ENCODE measurements around the gene PDE4D. TPM values are rescaled to one million over a fixed set of nuclear protein-coding genes. Genes with fewer than 3 reads are reported as not detected.
A peak's percentile ranks its signal among the peaks of the same experiment; 100 is the strongest.

The PDE4D gene
- polyA plus RNA-seq, 3 donors = 17.7 to 21.3 (median 19.7) TPM

DNA sequence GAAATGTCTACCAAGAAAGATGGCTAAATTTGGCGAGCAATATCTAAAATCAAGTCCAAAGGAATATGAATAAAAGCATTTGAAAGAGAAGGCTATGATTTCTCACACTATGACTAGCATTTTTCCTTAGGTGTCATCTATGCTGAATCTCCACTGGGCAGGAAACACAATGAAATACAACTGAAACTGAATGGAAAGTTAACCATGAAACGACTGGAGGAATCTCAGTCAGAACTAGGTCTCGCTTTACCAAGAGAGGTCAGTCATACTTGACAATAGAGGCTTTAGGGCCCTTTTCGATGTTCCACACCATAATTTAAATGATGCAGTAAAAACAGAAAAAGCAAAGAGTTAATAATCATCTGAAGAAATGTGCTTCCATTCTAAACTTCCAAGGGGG, 339.0 kb downstream of the PDE4D start:
- no peak for DNase-seq

- no peak for DNase-seq
Measured at GRCh38 chr5:59553992-59554391, 339.5 kb downstream of the PDE4D start.

DNA sequence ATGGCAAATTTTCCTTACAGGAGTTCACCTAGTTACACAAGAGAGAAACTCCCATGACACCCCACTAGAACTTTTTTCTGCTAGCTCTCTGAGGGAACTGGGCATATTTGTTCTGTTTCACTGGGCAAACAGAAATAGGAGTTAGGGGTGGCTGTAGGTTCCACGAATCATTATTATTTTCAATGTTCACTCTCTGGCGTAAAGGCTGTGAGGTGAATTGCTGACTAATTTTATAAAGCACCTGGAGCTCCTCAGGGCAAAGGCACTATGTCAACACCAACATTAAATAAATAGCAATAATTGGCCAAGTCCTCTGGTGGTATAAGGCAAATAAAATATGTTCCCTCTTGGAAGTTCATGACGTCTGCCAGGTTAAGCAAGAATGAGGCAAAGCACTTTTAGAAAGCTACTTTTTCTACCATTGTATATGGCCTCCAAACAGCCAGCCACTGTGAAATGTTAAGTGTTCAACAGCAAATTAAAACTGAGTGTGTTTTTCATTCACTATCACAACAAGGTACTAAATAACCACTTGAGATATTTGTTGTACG, 344.6 kb downstream of the PDE4D start:
- no peak for DNase-seq

DNA sequence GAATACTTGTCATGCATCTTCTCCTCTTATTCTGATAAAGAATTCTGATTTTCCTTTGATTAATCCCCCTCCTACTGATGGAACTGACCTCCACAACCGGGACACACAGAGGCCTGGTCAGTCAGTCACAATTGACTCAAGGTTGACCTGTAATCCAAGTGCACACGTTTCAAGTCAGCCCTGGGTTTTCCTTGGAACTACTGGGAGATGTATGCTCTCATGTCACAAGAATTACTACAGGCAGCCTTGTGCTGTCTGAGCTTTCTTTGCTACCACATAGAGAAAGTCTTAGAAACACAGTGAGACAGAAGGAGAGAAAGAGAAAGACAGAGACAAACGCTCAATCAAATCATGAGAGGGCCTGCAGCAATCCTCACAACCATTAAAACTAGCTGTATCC, 345.8 kb downstream of the PDE4D start:
- DNase-seq = no peak

DNA sequence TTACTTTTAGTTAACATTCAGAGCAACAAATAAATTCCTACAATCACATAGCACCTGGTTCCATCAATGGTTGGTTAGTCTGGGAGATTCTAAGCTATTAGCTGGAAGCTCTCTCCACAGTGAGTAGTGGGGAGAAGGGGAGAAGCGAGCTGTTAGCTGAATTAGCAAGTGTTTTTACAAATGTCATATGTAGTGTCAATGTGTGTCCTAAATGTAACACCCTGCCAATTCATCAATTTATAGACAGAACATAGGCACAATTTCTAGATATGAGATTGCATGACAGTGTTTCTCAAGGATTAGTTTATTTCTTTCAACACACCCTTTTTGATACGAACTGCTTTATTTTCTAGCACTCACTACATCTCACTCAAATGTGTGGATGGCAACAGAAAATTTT, 349.0 kb downstream of the PDE4D start:
- no peak for DNase-seq

DNA sequence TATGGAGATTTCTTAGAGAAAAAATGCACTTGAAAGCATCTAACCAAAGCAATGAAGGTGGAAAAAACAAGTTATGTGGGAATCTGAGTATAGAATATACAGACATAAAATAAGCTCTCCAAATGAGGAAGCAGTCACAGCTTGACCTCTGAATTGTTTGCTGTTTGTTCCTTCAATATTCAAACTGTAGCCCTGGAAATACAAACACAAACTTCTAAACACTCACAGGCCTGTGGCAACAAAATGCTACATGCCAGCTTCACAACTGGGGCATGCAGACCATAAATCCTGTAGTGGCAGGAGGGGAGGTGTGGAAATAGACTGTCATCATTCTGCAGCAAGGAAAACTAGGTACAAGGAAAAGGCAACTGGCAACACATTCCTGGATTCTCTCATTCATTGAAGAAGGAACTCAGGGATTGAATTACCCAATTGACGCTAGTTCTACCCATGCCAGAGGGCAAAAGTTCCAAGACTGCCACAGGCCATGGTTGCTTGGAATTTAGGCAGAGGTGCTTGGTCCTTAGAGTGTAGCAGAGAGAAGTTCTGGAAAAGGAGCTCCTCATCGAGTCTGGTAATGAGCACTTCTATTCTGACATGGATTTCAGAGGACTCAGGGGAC, 349.6 kb downstream of the PDE4D start:
- peak; percentile 47 for DNase-seq

- peak; percentile 51 for DNase-seq
Measured at GRCh38 chr5:59542851-59543820, 350.4 kb downstream of the PDE4D start.

DNA sequence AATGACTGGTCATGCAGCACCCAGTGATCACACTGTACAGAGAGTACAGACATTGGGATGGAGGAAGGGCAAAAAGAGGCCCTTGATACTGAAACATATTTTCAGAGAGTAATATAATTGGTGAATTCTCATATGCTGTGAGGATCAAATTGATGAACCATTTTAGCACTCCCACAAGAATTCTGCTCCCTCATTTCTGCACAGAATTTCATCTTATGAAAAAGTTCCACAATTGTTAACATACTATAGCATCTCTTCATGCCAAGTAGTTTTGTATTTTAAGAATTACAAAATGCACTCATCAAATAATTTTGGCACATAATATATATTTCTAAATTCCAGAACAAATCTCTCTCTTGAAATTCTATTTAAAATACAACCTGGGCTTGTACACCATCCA, 351.2 kb downstream of the PDE4D start:
- DNase-seq = no peak

DNA sequence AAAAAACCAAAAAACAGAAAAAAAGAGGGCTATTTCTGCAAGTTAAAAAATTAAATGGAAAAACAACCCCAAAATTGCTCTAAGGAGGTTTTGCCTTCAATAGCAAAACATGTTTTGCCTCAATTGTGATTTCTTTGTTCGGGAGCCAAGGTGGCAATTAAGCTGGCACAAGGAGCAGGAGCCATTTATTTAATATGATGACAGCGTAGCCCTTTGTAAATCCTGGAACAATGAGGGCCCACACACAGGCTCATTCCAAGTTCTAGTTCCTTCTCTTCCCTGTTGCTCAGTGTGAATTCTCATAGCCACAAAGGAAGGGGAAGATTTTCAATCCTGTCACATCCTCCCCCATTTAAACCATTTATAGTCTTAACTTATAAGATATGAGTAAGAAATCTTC, 353.2 kb downstream of the PDE4D start:
- DNase-seq = no peak

- no peak for DNase-seq
Measured at GRCh38 chr5:59538750-59539121, 354.8 kb downstream of the PDE4D start.

DNA sequence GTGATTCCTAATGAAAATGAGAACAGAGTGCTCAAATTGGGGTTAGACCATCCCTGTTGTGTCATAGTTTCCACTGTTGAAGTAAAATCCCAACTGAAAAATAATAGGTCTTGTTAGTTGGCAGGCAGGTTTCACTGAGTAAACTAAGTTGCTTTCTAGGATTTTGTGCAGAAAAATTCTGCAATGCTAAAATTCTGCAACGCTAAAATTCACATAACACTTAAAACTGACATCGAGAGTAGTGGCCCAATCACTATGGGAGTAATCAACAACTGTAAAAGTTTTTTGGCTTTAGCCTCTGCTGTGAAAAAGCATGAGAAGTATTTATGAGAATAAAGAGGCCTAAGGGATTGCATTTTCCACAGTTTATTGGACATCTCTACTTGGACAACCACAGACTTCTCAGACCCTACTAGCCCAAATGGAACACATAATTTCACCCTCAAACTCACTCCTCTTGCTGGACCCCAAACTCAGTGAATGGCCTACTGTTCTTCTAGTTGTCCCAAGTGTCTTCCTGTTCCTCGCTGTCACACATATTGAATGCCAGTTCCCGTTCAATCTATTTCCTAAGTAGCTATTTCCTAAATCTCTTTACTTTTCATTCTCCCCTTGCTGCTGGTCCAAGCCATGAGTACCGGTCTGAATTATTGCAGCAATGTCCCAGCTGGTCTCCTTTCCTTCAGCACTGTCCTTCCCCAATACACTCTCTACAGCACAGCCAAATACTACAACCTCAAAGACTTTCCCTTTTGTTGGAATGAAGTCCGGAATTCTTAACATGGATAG, 355.4 kb downstream of the PDE4D start:
- no peak for DNase-seq

GRCh38 chr5:59536875-59537274, 356.7 kb downstream of the PDE4D start:
- no peak for DNase-seq

GRCh38 chr5:59535561-59535960, 358.0 kb downstream of the PDE4D start:
- no peak for DNase-seq

- no peak for DNase-seq
Measured at GRCh38 chr5:59533730-59534108, 359.8 kb downstream of the PDE4D start.

- DNase-seq = no peak
Measured at GRCh38 chr5:59532979-59533729, 360.4 kb downstream of the PDE4D start.

DNA sequence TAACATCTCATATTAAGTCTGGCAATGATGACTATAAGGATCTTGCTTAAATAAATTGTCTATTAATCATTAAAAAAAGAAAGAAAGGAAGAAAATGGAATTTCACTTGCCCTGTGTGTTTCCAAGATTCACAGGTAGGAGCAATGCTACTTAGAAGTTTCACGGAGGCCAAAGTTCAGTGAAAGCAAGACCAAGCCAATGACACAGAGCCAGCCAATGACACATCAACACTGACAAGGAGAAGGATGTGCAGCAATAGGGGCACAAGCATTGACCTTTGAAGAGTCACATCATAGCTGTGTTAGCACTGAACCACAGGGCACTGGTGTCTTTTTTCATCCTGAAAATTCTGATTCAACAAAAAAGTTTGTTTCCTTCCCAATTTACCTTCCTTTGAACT, 364.3 kb downstream of the PDE4D start:
- DNase-seq = no peak

- no peak for DNase-seq
Measured at GRCh38 chr5:59528202-59528862, 365.2 kb downstream of the PDE4D start.

- no peak for DNase-seq
Measured at GRCh38 chr5:59525957-59526356, 367.6 kb downstream of the PDE4D start.

DNA sequence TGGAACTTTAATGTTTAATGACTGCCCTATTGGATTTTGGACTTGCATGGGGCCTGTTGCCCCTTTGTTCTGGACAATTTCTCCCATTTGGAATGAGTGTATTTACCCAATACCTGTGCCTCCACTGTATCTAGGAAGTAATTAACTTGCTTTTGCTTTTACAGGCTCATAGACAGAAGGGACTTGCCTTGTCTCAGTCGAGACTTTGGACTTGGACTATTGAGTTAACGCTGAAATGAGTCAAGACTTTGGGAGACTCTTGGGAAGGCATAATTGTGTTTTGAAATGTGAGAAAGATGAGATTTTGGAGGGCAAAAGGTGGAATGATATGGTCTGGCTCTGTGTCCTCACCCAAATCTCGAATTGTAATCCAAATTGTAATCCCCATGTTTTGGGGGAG, 368.2 kb downstream of the PDE4D start:
- no peak for DNase-seq

DNA sequence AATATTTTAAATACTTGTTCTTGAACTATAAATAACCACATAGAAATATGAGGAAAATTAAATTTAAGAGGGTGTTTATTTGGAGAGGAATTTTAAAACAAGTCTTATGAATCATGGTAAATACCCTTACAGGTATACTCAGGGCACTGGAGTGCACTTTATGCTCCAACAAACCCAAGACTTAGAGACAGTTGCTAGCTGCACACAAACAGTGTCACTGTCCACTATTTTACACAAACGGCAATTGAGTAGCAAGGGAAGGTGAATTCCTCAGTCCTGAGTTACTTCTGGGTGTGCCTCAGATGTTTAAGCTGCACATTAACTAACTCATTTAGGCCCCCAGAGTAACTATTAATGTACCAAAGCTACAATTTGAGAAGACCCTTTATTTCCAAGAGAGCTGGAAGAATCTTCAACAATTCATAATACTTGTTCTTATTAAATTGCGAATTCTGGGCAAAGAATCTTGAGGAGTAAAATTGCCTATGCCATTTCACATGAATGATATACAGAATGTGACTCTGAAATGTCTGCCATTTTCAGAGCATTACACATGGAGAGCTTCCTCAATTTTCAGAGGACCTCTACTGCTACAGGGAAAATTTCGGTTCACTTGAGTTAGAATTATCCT, 371.2 kb downstream of the PDE4D start:
- DNase-seq = peak; percentile 16

GRCh38 chr5:59521476-59521875, 372.1 kb downstream of the PDE4D start:
- no peak for DNase-seq
